SH-SY5Y (cell line): ENCODE data around the gene PFKP.

Source experiments
- GATA2 ChIP-seq: IDR thresholded peaks from 2 replicates; pipeline ENCODE4 v1.6.1; 2011; ENCODE audit warnings: mild to moderate bottlenecking, low read depth, low read length
- GATA3 ChIP-seq: IDR thresholded peaks from 2 replicates; pipeline ENCODE4 v1.6.1; 2011; ENCODE audit warnings: low read depth, mild to moderate bottlenecking, low read length, moderate library complexity

Gene PFKP

DNA sequence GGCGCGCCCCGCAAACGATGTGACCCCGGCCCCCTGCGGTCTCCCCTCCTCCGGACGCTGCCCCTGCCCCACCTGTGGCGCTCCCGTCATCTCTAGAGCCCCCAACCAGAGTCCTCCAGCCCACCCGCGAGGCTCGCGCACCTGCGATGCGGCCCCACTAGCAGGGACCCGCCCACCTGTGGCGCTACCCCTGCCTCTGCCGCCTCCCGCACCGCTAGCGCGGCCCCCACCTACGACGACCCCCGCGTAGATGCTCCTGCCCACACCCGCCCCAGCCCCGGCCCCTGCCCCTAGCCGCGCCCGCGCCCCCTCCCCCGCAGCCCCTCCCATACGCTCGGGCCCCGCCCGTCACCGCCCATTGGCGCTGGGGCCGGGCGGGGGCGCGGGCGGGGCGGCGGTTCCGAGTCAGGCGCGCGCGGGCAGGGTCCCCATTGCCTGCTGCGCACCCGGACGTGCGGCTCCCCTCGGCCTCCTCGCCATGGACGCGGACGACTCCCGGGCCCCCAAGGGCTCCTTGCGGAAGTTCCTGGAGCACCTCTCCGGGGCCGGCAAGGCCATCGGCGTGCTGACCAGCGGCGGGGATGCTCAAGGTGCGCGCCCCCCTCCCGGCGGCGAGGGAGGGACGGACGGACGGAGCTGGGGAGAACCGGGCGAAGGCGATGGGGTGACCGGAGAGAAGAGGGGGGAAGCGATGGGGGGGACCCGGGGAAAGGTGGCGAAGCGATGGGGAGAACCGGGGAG, at the start of gene PFKP:
Gene PFKP, plus strand, starts transcription at position 431 of the 741 bp plus-strand sequence. Its CDS starts 48 bp downstream, at position 479.
- TF ChIP-seq GATA3 (no peak), GATA2 (no peak)

DNA sequence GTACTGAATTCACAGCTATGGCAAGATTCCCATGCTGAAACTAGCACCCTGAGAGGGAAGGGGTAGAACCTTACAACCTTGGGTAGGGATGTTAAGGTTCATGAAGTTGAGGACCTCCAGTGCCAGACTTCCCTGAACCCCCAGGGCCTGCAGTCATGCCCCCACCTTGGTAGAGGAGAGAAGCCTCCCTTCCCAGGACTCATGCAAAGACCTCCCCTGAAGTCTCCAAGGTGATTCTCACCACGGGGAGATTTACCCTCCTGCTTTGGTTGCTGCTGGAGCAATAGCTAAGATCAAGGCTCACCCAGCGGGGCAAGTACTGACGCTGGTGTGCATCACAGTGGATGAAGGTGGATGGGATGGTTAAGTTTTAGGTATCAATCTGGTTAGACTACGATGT, 49.1 kb upstream of the PFKP start:
- TF ChIP-seq GATA3 = no peak
- no peak for TF ChIP-seq GATA2

DNA sequence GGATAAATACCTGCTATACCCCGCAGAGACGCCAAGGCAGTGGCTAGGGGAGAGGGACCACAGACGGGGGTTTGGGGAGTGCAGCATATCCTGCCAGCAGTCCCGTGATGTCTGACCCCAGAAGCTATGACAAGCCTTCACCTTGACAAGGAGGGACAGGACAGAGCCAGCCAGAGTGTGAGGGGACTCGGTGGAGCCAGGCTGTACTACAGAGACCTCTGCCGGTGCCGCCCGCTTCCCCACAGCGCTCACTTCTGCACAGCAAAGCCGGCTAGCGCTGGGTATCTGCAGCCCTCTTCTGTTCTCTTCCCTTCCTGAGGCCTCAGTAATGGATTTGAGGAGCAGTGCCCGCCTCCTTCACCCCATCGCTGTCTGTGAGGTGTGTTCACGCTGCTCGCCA, 47.0 kb upstream of the PFKP start:
- TF ChIP-seq GATA3 = no peak
- TF ChIP-seq GATA2 = no peak

DNA sequence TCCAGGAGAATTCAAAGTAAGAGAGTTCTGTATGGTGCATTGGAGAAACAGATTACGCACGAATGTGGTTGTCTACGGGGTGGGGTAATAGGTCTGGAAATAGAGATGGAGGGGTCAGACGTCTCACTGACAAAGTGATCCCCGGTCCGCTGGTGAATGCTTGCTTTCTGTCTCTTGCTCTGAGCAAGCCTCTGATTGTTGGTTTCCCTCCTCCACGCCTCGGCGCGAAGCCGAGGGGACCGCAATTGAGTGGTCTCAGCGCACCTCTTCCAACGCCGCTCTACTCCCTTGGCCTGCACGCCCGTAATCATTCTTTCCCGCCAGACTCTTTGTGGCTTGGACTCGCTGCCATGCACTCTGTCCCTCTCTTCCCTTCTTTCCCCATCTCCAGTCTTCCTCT, 46.5 kb upstream of the PFKP start:
- TF ChIP-seq GATA2 (no peak), GATA3 (no peak)

DNA sequence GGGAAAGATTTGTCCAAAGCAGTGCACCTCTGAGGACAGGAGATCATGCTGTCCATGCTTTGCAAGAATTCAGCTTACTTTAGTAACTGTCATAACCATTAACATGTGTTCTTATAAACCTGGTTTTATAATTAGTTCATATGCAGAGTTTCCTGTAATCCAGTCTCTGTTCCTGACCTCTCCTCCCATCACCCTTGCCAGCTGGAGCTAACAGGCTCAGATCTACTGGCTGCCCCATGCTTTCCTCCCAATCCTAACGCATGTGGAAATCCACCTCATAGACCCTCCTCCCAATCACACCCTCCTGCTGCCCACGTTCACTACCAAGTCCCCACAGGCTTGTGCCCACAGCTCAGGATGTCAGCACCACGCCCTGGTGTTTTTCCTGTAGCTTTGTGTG, 45.3 kb upstream of the PFKP start:
- TF ChIP-seq GATA2 = no peak
- no peak for TF ChIP-seq GATA3

DNA sequence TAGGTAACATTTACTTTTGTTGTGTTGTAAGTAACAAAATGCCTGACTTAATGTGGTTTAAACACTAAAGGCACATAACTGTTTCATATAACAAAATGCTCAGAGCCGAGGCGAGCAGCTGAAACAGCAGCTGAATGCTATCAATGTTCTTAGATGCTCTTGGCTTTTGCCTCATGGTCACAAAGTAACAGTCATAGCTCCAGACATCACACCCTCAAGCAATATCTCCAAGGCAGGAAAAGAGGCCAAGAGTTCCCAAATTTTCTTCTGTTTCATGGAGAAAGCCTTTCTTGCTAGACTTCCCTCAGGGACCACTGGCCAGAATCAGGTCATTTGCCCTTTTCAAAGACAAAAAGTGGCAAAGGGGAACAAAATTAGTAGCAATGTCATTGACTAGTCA, 43.5 kb upstream of the PFKP start:
- TF ChIP-seq GATA2 (no peak), GATA3 (no peak)

DNA sequence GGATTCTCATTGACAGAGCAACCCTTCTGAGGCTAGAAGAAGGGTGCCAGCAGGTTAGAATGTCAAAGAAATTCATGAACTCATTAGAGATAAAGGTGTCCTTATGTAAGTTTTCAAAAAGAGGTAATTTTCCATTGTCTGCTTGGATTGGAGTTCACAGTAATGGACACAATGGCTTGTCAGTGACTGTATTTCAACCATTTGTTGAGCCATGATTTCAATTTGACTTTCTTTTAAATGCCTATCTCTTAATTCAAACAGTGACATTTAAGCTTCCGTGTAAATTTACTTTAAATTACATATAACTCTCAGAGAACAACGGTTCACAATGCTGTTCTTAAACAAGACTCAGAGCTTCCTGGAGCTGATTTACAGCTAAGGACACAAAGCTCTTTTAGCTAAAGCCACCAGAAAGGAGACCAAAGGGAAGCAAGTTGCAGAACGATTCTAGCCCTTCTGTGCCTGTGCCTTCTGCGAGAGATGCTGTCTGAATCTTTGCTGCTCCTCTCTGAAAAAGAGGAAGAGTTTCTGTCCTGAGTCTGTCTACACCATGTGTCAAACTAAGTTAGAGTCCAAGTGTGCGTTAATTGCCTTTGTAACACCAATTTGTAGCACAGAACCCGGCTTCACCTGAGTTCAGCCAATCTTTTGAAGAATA, 42.2 kb upstream of the PFKP start:
- TF ChIP-seq GATA2 = no peak

DNA sequence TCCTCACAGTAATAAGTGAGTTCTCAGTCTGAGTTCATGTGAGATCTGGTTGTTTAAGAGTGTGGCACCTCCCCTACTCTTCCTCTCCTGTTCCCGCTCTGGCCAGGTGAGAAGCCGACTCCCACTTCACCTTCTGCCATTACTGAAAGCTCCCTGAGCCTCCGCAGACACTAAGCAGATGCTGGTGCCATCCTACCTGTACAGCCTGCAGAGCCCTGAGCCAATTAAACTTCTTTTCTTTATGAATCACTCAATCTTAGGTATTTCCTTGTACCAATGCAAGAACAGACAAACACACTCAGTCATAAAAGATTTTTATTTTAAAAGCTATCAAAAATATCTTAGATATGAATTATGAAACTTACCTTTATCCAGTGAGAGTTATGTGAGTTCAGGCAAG, 39.5 kb upstream of the PFKP start:
- TF ChIP-seq GATA3 (no peak), GATA2 (no peak)

DNA sequence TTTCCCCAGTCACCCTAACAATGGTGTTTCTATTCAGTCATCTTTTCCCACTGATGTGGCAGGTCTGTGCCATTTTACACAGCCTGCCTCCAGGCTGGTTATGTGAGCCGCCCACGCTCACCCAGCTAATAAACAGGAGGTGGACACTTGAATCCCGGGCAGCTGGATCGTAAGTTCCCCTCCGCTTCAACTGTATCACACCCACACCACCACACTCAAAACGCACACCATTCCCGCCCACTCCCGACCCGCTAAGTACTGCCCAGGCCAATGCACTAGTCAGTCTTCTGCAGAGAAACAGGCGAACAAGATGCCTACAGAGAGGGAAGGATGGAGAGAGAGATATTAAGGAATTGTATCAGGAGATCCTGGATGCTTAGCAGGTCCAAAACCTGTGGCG, 38.9 kb upstream of the PFKP start:
- no peak for TF ChIP-seq GATA2
- TF ChIP-seq GATA3 = no peak

DNA sequence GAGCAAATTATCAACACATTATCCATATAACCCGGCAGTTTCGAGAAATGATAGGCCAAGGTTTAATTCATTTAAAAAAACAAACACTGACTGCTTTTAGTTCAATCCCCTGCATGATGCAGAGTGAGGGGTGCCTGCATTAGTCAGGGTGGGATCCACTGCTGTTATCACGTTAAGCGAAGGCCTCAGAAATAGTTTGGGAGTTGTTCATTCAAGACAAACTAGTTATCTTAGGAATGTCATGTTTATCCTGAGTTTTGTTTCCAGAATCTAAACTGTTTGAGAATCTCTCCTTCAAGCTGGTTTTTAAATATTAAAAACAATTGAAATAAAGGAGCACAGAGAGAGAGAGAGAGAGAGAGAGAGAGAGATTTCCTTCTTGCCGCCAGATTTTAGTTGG, 36.6 kb upstream of the PFKP start:
- TF ChIP-seq GATA3 = no peak
- TF ChIP-seq GATA2 = no peak

DNA sequence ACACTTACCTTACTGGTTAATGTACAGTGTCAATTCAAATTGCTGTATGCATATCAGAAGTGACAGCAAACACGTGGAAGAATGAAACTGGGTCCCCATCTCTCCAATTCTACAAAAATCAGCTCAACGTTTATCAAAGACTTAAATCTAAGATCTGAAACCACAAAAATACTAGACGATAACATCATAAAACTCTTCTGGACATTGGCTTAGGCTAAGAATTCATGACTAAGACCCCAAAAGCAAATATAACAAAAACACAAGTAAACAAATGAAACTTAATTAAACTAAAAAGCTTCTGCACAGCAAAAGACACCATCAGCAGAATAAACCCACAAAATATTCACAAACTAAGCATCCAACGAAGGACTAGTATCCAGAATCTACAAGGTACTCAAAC, 35.9 kb upstream of the PFKP start:
- TF ChIP-seq GATA3 (no peak), GATA2 (no peak)

DNA sequence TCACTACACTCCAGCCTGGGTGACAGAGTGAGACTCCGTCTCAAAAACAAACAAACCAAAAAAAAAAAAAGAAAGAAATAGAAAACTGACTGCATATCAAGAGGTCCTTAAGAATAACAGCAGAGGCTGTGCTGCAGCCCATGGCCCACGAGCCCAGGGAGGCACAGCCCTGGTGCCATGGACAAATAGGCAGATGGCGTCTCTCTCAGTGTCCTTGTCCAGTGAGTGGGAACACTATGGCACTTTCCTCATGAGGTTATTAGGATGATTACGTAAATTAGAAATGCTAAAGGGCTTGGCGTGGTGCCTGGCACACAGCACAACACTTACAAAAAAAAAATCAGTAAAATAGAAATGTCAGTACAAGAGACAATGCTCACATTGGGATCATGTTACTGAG, 33.4 kb upstream of the PFKP start:
- TF ChIP-seq GATA2 (no peak), GATA3 (no peak)

DNA sequence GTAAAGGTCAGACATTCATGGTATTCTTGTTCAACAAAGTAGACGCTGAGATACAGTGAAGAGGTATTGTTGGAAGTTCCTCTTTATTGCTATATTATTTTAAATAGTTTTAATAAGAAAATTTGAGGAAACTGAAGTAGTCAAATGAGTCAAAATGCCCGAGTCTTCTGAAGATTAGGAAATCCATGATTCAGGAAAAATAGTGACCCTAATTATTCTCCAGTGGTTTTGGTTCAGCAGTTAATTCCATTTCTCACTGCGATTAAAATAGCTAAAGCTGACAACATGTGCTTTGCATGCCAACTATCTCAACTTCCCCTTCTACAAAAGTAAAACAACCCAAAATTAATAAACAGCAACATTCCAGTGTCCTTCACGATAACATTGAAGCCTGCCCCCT, 32.7 kb upstream of the PFKP start:
- TF ChIP-seq GATA2 = no peak
- TF ChIP-seq GATA3 = no peak

DNA sequence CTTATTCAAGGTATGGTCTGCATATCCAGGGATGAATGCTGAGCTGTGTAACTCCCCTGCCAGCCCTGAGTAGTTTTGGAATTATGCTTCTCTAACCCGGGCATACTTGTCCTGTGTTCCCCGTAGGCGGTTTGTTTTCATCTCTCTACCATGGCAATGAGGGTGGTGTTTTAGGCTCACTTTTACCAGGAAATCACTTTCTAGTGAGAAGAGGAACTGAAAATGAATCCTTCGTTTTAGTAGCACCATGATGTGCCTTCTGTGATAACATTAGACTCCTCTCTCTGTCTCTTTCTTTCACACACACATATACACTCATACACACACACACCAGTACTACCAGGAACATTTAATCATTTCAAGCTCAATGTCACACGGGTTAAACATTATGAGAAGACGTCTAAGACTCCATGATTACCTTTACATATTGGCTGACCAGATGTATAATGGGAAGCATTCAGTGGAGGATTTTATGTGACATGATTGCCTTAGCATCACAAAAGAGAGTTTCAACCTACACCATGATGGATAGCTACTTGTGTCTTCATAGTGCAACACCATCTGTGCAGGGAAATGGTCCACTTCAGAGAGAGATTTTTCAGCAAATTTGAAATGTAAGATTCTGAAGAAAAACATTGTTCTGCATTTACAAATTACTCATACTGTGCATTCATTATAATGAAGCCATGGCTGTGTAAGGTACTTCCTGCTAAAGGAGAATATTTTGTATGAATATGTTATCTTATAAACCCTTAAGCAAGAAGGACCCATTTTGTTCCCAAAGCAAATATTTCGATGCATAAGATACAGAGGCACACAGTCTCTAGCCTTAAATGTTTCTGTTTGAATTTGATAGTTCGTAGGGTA, 31.0 kb upstream of the PFKP start:
- TF ChIP-seq GATA2 (no peak), GATA3 (no peak)
